ENCODE results near the gene PDCD5.

DNA sequence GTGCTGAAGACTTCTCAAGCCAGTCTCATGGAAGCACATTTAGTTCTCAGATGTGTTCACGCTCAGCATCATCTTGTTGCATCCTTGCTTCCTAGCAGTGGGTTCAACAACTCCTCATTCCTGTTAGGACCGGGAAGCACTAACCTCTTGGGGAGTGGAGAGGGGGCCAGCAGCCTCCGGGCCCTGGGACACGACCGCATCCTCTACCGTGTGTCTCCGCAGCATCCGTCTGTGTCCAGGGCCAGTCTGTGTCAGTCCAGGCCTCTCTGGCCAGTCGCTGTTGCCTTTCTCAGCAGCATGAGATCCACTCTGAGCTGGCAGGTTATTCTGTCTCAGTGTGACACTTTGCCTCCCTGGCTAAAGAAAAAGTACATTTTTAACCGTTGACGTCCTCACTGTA lies 17.0 kb downstream of the PDCD5 start:
- no peak for TF ChIP-seq EZH2 (IDR thresholded peaks at IDR 0.05; ENCODE audit: borderline replicate concordance, low read depth, low read length, poor library complexity, severe bottlenecking)
- TF ChIP-seq, protein P1, sequence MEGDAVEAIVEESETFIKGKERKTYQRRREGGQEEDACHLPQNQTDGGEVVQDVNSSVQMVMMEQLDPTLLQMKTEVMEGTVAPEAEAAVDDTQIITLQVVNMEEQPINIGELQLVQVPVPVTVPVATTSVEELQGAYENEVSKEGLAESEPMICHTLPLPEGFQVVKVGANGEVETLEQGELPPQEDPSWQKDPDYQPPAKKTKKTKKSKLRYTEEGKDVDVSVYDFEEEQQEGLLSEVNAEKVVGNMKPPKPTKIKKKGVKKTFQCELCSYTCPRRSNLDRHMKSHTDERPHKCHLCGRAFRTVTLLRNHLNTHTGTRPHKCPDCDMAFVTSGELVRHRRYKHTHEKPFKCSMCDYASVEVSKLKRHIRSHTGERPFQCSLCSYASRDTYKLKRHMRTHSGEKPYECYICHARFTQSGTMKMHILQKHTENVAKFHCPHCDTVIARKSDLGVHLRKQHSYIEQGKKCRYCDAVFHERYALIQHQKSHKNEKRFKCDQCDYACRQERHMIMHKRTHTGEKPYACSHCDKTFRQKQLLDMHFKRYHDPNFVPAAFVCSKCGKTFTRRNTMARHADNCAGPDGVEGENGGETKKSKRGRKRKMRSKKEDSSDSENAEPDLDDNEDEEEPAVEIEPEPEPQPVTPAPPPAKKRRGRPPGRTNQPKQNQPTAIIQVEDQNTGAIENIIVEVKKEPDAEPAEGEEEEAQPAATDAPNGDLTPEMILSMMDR (conservative IDR thresholded peaks at IDR 0.05; ENCODE audit: low read depth, low read length), result no peak

Data from A673 (cell line).